Heart left ventricle (tissue), 16 donors: ENCODE measurements around the gene CFAP43. TPM values are rescaled to one million over a fixed set of nuclear protein-coding genes. Genes with fewer than 3 reads are reported as not detected.

ENCODE experiments used
- ATAC-seq, 4 donors: fragments of 200-7000 bp; cut with Tn5 transposase; one replicate each; pipeline ENCODE4 v1.9.1; 2020 to 2022; ENCODE audit warnings: moderate library complexity in 4 of 4, mild to moderate bottlenecking in 3 of 4, moderate number of reproducible peaks in 1 of 4
- DNase-seq, 5 donors: peaks; one replicate each; pipeline ENCODE4 v3.0.0-alpha.2; 2020
- H3K27ac ChIP-seq, 12 donors: fragments of 200-600 bp; sonication (generic) in 4 of 12; one replicate each; pipeline versions ENCODE4 v1.5.0 to v1.8.0; 2016 to 2022; ENCODE audit warnings: mild to moderate bottlenecking in 2 of 12
- H3K27me3 ChIP-seq, 9 donors: fragments of 200-600 bp; sonication (generic) in 2 of 9; one replicate each; pipeline versions ENCODE4 v1.5.1 to v1.8.0; 2016 to 2022; ENCODE audit warnings: mild to moderate bottlenecking in 3 of 9
- H3K36me3 ChIP-seq, 9 donors: fragments of 200-600 bp; sonication (generic) in 2 of 9; one replicate each; pipeline versions ENCODE4 v1.5.0 to v1.8.0; 2018 to 2022; ENCODE audit warnings: mild to moderate bottlenecking in 2 of 9
- H3K4me1 ChIP-seq, 12 donors: fragments of 200-600 bp; sonication (generic) in 4 of 12; one replicate each; pipeline versions ENCODE4 v1.5.0 to v1.8.0; 2016 to 2022; ENCODE audit warnings: mild to moderate bottlenecking in 3 of 12
- H3K4me3 ChIP-seq, 12 donors: fragments of 200-600 bp; sonication (generic) in 4 of 12; one replicate each; pipeline versions ENCODE4 v1.5.0 to v1.8.0; 2017 to 2022; ENCODE audit warnings: mild to moderate bottlenecking in 9 of 12, moderate library complexity in 4 of 12
- H3K9me3 ChIP-seq, 12 donors: fragments of 200-600 bp; sonication (generic) in 4 of 12; one replicate each; pipeline versions ENCODE4 v1.5.0 to v1.8.0; 2016 to 2022; ENCODE audit warnings: mild to moderate bottlenecking in 1 of 12
- CTCF ChIP-seq, 12 donors: fragments of 200-600 bp; sonication (generic) in 4 of 12; IDR thresholded peaks; one replicate each; pipeline versions ENCODE4 v1.5.0 to v1.8.0; 2018 to 2022; ENCODE audit warnings: antibody characterized with exemption in 12 of 12, mild to moderate bottlenecking in 5 of 12
- POLR2A ChIP-seq, 2 donors: fragments of 450-650 bp; IDR thresholded peaks; one replicate each; pipeline ENCODE4 v1.6.1; 2017; ENCODE audit warnings: antibody characterized with exemption in 2 of 2, mild to moderate bottlenecking in 2 of 2, moderate library complexity in 2 of 2
- WGBS, 4 donors: extraction: QIAGEN DNeasy Blood & Tissue Kit in 2 of 4; methylation state at CpG; one replicate each; pipeline versions ENCODE4 v1.1.5 to v1.1.7; 2013 to 2018; 5-methylcytosine and 5-hydroxymethylcytosine counted together
- intact Hi-C, 10 donors: fragments of 100-400 bp; cut with DNase I; formaldehyde crosslinking; loops; one replicate each; pipeline versions ENCODE4 v1.11.1 to v1.14.2; 2022
- polyA plus RNA-seq, 2 donors: library from polyadenylated mRNA; stranded (reverse); fragments of 200-250 nt; gene quantifications; one replicate each; pipeline ENCODE4 v1.2.3, GENCODE V29; 2013
- total RNA-seq, 9 donors: library from RNA; depleted of rRNA in 2 of 9; stranded (reverse); fragments of >200 nt in 2 of 9; fragmentation: NEBNext Ultra II Directional in 3 of 9; extraction: Animal tissue kit (Norgen Biotek cat#: 25700) in 3 of 9; gene quantifications; one replicate each; pipeline versions ENCODE4 v1.1.0 to v1.2.4, GENCODE V29; 2016 to 2023
- donor health status: ischemic (EF 13 %, LVEDD 7.1; RV severe dilation, severe dysfunction).
- donor health status: healthy with polysubstance abuse.
- donor health status: DM: no; HTN: yes; CAD: no.
- donor health status: DM: no; HTN: no; CAD: no.
- donor health status: ischemic (EF 25% LVEDD 6.9; RV normal size, moderate dysfunction).
- donor health status: ischemic (EF 25% LVEDD 5.7; RV mildly dilated, moderate dysfunction).
- donor health status: healthy.
- donor health status: DM: yes; HTN: yes; CAD: no.
- donor health status: ischemic (EF 35%, LVEDD 5.7; RV mildly dilated, moderate dysfunction).
- donor health status: nonischemic (EF 11% LVEDD 7.7; RV severe dilation, severe dysfunction).
- donor health status: DM: yes; HTN: yes; CAD: no.
- donor health status: PGD.
- donor health status: ischemic (EF 29% LVEDD 5.4; RV normal size, mild dysfunction).
- donor health status: nonischemic (EF 23%, LVEDD 6.1; RV moderate dilation, normal function).

Gene CFAP43
- total and polyA plus RNA-seq, 11 donors = 0.11 to 0.84 (median 0.19) TPM; not detected in 6

DNA sequence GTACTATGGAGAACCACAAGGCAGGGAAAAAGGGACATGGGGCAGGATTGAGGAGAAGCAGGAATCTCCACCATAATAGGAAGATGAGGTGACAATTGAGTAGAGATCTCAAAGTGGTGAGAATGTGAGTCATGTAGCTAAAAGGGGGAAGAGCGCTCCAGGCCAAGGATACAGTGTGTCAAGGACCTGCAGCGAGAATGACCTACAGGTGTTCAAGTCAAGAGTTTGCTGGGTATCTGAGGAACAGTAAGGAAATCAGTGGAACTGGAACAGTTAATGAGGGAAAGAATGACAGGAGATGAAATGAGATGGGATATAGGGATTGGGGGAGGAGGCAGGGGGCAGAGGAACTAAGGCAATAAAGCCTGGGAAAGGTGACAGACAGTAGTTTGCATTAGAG is 76.6 kb downstream of the CFAP43 start:
- peaks cover 0 to 27% (median 7%) of the 10 kb centered on the region in 12 donors for H3K9me3 ChIP-seq
- ATAC-seq (no peak), DNase-seq (no peak)
- H3K27me3 ChIP-seq = peaks cover 0 to 11% (median 0%) of the 10 kb centered on the region in 9 donors
- no peaks in the 10 kb centered on the region for H3K36me3 ChIP-seq
- H3K4me3 ChIP-seq = no peak overlapping the region
- no peak for TF ChIP-seq CTCF (IDR thresholded peaks at IDR 0.05)
- no peak for TF ChIP-seq POLR2A (IDR thresholded peaks at IDR 0.05)
- intact Hi-C loops = no loop called here
- 80 to 90% (median 84%) methylated on average over 2 of the region's 2 CpGs for WGBS, 4 donors
- no peak overlapping the region for H3K27ac ChIP-seq
- H3K4me1 ChIP-seq = no peaks in the 10 kb centered on the region

DNA sequence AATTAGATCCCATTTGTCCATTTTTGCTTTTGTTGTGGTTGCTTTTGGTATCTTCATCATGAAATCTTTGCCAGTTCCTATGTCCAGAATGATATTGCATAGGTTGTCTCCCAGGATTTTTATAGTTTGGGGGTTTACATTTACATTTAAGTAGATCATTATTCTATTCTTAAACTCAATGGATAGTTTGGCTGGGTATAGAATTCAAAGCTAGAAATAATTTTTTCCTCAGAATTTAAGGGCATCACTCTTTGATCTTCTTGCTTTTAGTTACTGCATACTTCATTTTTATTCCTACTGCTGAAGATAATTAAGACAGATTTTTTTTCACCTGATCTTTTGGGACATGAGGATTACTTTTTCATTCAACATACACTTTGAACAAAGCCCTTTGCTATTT is 80.4 kb downstream of the CFAP43 start:
- H3K4me1 ChIP-seq = no peaks in the 10 kb centered on the region
- no peak overlapping the region for H3K4me3 ChIP-seq
- ATAC-seq = no peak
- no peak for TF ChIP-seq POLR2A (IDR thresholded peaks at IDR 0.05)
- TF ChIP-seq CTCF (IDR thresholded peaks at IDR 0.05) = no peak
- peaks cover 0 to 11% (median 0%) of the 10 kb centered on the region in 9 donors for H3K27me3 ChIP-seq
- DNase-seq = no peak
- H3K9me3 ChIP-seq = peaks cover 0 to 28% (median 8%) of the 10 kb centered on the region in 12 donors
- H3K36me3 ChIP-seq = no peaks in the 10 kb centered on the region
- no peak overlapping the region for H3K27ac ChIP-seq
- intact Hi-C loops = no loop called here

DNA sequence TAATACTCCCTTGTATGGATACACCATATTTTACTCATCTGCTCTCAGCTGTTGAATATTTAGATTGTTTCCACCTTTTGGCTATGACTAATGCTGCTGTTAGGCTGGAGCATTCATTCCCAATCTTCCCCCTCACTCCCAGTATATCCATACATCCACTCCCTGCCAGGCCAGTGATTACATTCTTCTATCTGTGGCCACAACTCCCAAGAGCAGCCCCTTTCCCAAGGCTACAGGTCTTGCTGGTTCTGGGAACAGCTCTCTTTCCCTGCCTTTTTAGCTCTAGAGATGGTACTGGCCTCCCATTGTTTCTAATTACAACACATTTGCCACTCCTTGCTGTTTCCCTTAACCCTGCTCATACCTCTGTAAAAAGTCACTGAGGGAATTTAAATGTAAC is 82.0 kb downstream of the CFAP43 start:
- no peaks in the 10 kb centered on the region for H3K36me3 ChIP-seq
- intact Hi-C loops = no loop called here
- no peak overlapping the region for H3K4me3 ChIP-seq
- ATAC-seq (no peak), DNase-seq (no peak)
- no peaks in the 10 kb centered on the region for H3K4me1 ChIP-seq
- H3K27me3 ChIP-seq = peaks cover 0 to 8% (median 0%) of the 10 kb centered on the region in 9 donors
- peaks cover 0 to 28% (median 8%) of the 10 kb centered on the region in 12 donors for H3K9me3 ChIP-seq
- no peak overlapping the region for H3K27ac ChIP-seq
- TF ChIP-seq CTCF (IDR thresholded peaks at IDR 0.05) (no peak), POLR2A (IDR thresholded peaks at IDR 0.05) (no peak)

GRCh38 chr10:104146882-104147281 is 85.3 kb downstream of the CFAP43 start:
- H3K27ac ChIP-seq = no peak overlapping the region
- peaks cover 0 to 3% (median 0%) of the 10 kb centered on the region in 9 donors for H3K27me3 ChIP-seq
- H3K9me3 ChIP-seq = peaks cover 0 to 14% (median 5%) of the 10 kb centered on the region in 12 donors
- no peak for TF ChIP-seq CTCF (IDR thresholded peaks at IDR 0.05)
- WGBS, 4 donors = 80 to 97% (median 91%) methylated on average over 1 of the region's 1 CpG
- intact Hi-C loops = no loop called here
- no peak overlapping the region for H3K4me3 ChIP-seq
- no peaks in the 10 kb centered on the region for H3K4me1 ChIP-seq
- no peaks in the 10 kb centered on the region for H3K36me3 ChIP-seq
- no peak for ATAC-seq
- DNase-seq = no peak
